DOHH2 (cell line): Measurements from ENCODE around the gene FGG.

Experiments
- H3F3A ChIP-seq: fragments of 200-600 bp; sonication (generic), shearing (Covaris generic); 2 replicates; pipeline ENCODE4 v1.6.0; 2016; ENCODE audit warnings: antibody characterized with exemption, mild to moderate bottlenecking; ENCODE audit not compliant: control insufficient read depth, insufficient read depth
- H3K27ac ChIP-seq: fragments of 200-600 bp; sonication (generic); 2 replicates; pipeline ENCODE4 v1.5.1; 2014; ENCODE audit warnings: low read depth, mild to moderate bottlenecking, low read length, moderate library complexity
- H3K27me3 ChIP-seq: fragments of 200-600 bp; sonication (generic); 2 replicates; pipeline ENCODE4 v1.6.1; 2014; ENCODE audit warnings: mild to moderate bottlenecking, low read length, mixed read lengths; ENCODE audit not compliant: control insufficient read depth
- H3K36me3 ChIP-seq: fragments of 200-600 bp; sonication (generic); 2 replicates; pipeline ENCODE4 v1.6.1; 2014; ENCODE audit warnings: mild to moderate bottlenecking, low read length, moderate library complexity, mixed read lengths; ENCODE audit not compliant: control insufficient read depth
- H3K4me1 ChIP-seq: fragments of 200-600 bp; sonication (generic); 2 replicates; pipeline ENCODE4 v1.6.1; 2014; ENCODE audit warnings: mild to moderate bottlenecking, low read length, mixed read lengths; ENCODE audit not compliant: control insufficient read depth
- H3K4me2 ChIP-seq: fragments of 200-600 bp; sonication (generic); 2 replicates; pipeline ENCODE4 v1.6.0; 2014; ENCODE audit warnings: mild to moderate bottlenecking, low read length, moderate library complexity
- H3K4me3 ChIP-seq: fragments of 200-600 bp; sonication (generic); 2 replicates; pipeline ENCODE4 v1.5.1; 2014; ENCODE audit warnings: mild to moderate bottlenecking, low read length, mixed read lengths
- H3K79me2 ChIP-seq: fragments of 200-600 bp; sonication (generic); 2 replicates; pipeline ENCODE4 v1.6.1; 2014; ENCODE audit warnings: mild to moderate bottlenecking, low read length, mixed read lengths; ENCODE audit not compliant: control insufficient read depth
- H3K9me2 ChIP-seq: fragments of 200-600 bp; sonication (generic); replicated peaks from 2 replicates; pipeline ENCODE4 v1.6.1; 2014; ENCODE audit warnings: mild to moderate bottlenecking, low read length, mixed read lengths; ENCODE audit not compliant: control insufficient read depth
- H3K9me3 ChIP-seq: fragments of 200-600 bp; sonication (generic); 2 replicates; pipeline ENCODE4 v1.6.1; 2014; ENCODE audit warnings: antibody characterized with exemption, low read length, mixed read lengths; ENCODE audit not compliant: control insufficient read depth, insufficient read depth
- H4K20me1 ChIP-seq: fragments of 200-600 bp; sonication (generic); 2 replicates; pipeline ENCODE4 v1.6.0; 2014; ENCODE audit warnings: low read depth, mild to moderate bottlenecking, antibody characterized with exemption, low read length, moderate library complexity; ENCODE audit not compliant: control insufficient read depth, insufficient read depth
- CTCF ChIP-seq: fragments of 200-600 bp; sonication (generic); IDR thresholded peaks from one replicate; pipeline ENCODE4 v1.5.1; 2014; ENCODE audit warnings: antibody characterized with exemption, mild to moderate bottlenecking, low read depth, low read length; ENCODE audit not compliant: poor library complexity, severe bottlenecking
- EZH2phosphoT487 ChIP-seq: fragments of 200-600 bp; sonication (generic); IDR thresholded peaks from 2 replicates; pipeline ENCODE4 v1.6.1; 2017; ENCODE audit warnings: borderline replicate concordance, mild to moderate bottlenecking, antibody characterized with exemption, low read length, moderate library complexity, mixed read lengths

FGG gene

GRCh38 chr4:154611833-154612232 is 623 bp downstream of the FGG start:
- H3K4me3 ChIP-seq = no peak overlapping the region
- H3K9me2 ChIP-seq = no peaks in the 10 kb centered on the region
- H3K9me3 ChIP-seq = no peaks in the 10 kb centered on the region
- no peak overlapping the region for H3K4me2 ChIP-seq
- H3F3A ChIP-seq = no peaks in the 10 kb centered on the region
- H4K20me1 ChIP-seq = no peaks in the 10 kb centered on the region
- no peaks in the 10 kb centered on the region for H3K4me1 ChIP-seq
- no peaks in the 10 kb centered on the region for H3K79me2 ChIP-seq
- H3K27me3 ChIP-seq = 0 out of 2 replicates have a peak, but pooled peaks cover 3% of the 10 kb centered on the region
- TF ChIP-seq EZH2phosphoT487 (no peak), CTCF (no peak)
- no peaks in the 10 kb centered on the region for H3K36me3 ChIP-seq
- H3K27ac ChIP-seq = no peak overlapping the region

- no peaks in the 10 kb centered on the region for H3F3A ChIP-seq
- H3K9me3 ChIP-seq = no peaks in the 10 kb centered on the region
- no peak overlapping the region for H3K4me3 ChIP-seq
- TF ChIP-seq EZH2phosphoT487 = no peak
- no peak for TF ChIP-seq CTCF
- H3K4me2 ChIP-seq = no peak overlapping the region
- no peaks in the 10 kb centered on the region for H3K9me2 ChIP-seq
- no peaks in the 10 kb centered on the region for H4K20me1 ChIP-seq
- no peaks in the 10 kb centered on the region for H3K36me3 ChIP-seq
- H3K79me2 ChIP-seq = no peaks in the 10 kb centered on the region
- 0 out of 2 replicates have a peak, but pooled peaks cover 3% of the 10 kb centered on the region for H3K27me3 ChIP-seq
- H3K27ac ChIP-seq = no peak overlapping the region
- H3K4me1 ChIP-seq = no peaks in the 10 kb centered on the region
These were observed 1.9 kb downstream of the FGG start for GRCh38 chr4:154610582-154610981.

GRCh38 chr4:154609532-154609931 is 2.9 kb downstream of the FGG start:
- Histone ChIP-seq H4K20me1 (no peaks in the 10 kb centered on the region), H3K4me1 (no peaks in the 10 kb centered on the region), H3F3A (no peaks in the 10 kb centered on the region), H3K9me2 (no peaks in the 10 kb centered on the region), H3K79me2 (no peaks in the 10 kb centered on the region), H3K27me3 (0 out of 2 replicates have a peak, but pooled peaks cover 3% of the 10 kb centered on the region), H3K9me3 (no peaks in the 10 kb centered on the region), H3K27ac (no peak overlapping the region), H3K4me2 (no peak overlapping the region), H3K4me3 (no peak overlapping the region), H3K36me3 (no peaks in the 10 kb centered on the region)
- TF ChIP-seq CTCF (no peak), EZH2phosphoT487 (no peak)
